HepG2 (cell line): Measurements from ENCODE around the gene NOL12. TPM values are rescaled to one million over a fixed set of nuclear protein-coding genes. Genes with fewer than 3 reads are reported as not detected.

Experiments used
- ATF2 ChIP-seq: sonication (generic); formaldehyde crosslinking; IDR thresholded peaks from 2 replicates; pipeline ENCODE4 v1.4.0; 2020; ENCODE audit warnings: missing genetic modification reagents
- CCDC6 ChIP-seq: sonication (generic); formaldehyde crosslinking; IDR thresholded peaks from 2 replicates; pipeline ENCODE4 v1.8.1; 2022; ENCODE audit warnings: mild to moderate bottlenecking, missing genetic modification reagents, moderate library complexity
- CEBPG ChIP-seq: IDR thresholded peaks from 2 replicates; pipeline ENCODE4 v1.6.1; 2016
- DZIP1 ChIP-seq: sonication (generic); formaldehyde crosslinking; IDR thresholded peaks from 2 replicates; pipeline ENCODE4 v1.5.0; 2020; ENCODE audit warnings: mild to moderate bottlenecking, missing genetic modification reagents
- FOXJ3 ChIP-seq: sonication (generic); formaldehyde crosslinking; IDR thresholded peaks from 2 replicates; pipeline ENCODE4 v1.4.0; 2020; ENCODE audit warnings: missing genetic modification reagents, mild to moderate bottlenecking, borderline replicate concordance
- GTF2F1 ChIP-seq: fragments of 150-350 bp; IDR thresholded peaks from 2 replicates; pipeline ENCODE4 v1.6.1; 2014; ENCODE audit warnings: low read length
- HOXA9 ChIP-seq: sonication (generic); formaldehyde crosslinking; IDR thresholded peaks from 2 replicates; pipeline ENCODE4 v1.8.1; 2022; ENCODE audit warnings: missing genetic modification reagents, mild to moderate bottlenecking, moderate library complexity, borderline replicate concordance
- KLF12 ChIP-seq: sonication (generic); formaldehyde crosslinking; IDR thresholded peaks from 2 replicates; pipeline ENCODE4 v1.4.0; 2020; ENCODE audit warnings: missing genetic modification reagents, borderline replicate concordance
- MED13 ChIP-seq: sonication (generic); formaldehyde crosslinking; IDR thresholded peaks from 2 replicates; pipeline ENCODE4 v1.5.0; 2020; ENCODE audit warnings: missing genetic modification reagents
- PHF8 ChIP-seq: sonication (generic); formaldehyde crosslinking; IDR thresholded peaks from 2 replicates; pipeline ENCODE4 v1.5.0; 2020; ENCODE audit warnings: missing genetic modification reagents
- RFXAP ChIP-seq: sonication (generic); formaldehyde crosslinking; IDR thresholded peaks from 2 replicates; pipeline ENCODE4 v1.4.0; 2020; ENCODE audit warnings: missing genetic modification reagents, borderline replicate concordance
- SALL1 ChIP-seq: sonication (generic); formaldehyde crosslinking; IDR thresholded peaks from 2 replicates; pipeline ENCODE4 v1.8.0; 2022; ENCODE audit warnings: mild to moderate bottlenecking, missing genetic modification reagents
- SP140L ChIP-seq: sonication (generic); formaldehyde crosslinking; IDR thresholded peaks from 2 replicates; pipeline ENCODE4 v1.4.0; 2020; ENCODE audit warnings: missing genetic modification reagents, borderline replicate concordance
- ZC3H4 ChIP-seq: sonication (generic); formaldehyde crosslinking; IDR thresholded peaks from 2 replicates; pipeline ENCODE4 v1.4.0; 2020; ENCODE audit warnings: missing genetic modification reagents, borderline replicate concordance
- ZMYM2 ChIP-seq: sonication (generic); formaldehyde crosslinking; IDR thresholded peaks from 2 replicates; pipeline ENCODE4 v1.8.0; 2022; ENCODE audit warnings: mild to moderate bottlenecking, missing genetic modification reagents
- ZNF280D ChIP-seq: sonication (generic); formaldehyde crosslinking; IDR thresholded peaks from 2 replicates; pipeline ENCODE4 v1.5.1; 2020; ENCODE audit warnings: mild to moderate bottlenecking, missing genetic modification reagents
- ZNF530 ChIP-seq: sonication (generic); formaldehyde crosslinking; IDR thresholded peaks from 2 replicates; pipeline ENCODE4 v1.5.0; 2020; ENCODE audit warnings: low read depth, mild to moderate bottlenecking, missing genetic modification reagents
- polyA plus RNA-seq, 8 experiments: library from polyadenylated mRNA; depleted of rRNA in 3 of 8; stranded (reverse) in 7 of 8; unstranded in 1 of 8; fragments of >200 nt; fragmentation: Illumina TruSeq in 4 of 8; extraction: Trizol in 4 of 8; gene quantifications; 2 replicates each; pipeline versions ENCODE4 v1.2.1 to v1.2.3, GENCODE V29; 2011 to 2016; ENCODE audit warnings: low read depth in 4 of 8, missing spikeins in 1 of 8, mixed read lengths in 1 of 8; ENCODE audit not compliant: insufficient read depth in 1 of 8
- total RNA-seq, 5 experiments: library from RNA; depleted of rRNA; stranded (reverse); fragments of >200 nt; fragmentation: Illumina TruSeq; extraction: Trizol; gene quantifications; 2 replicates each; pipeline ENCODE4 v1.2.3, GENCODE V29; 2016; ENCODE audit warnings: low read depth in 1 of 5
- TF ChIP-seq, protein P1 (sequence below): IDR thresholded peaks from 2 replicates; pipeline ENCODE4 v1.6.1; 2016; ENCODE audit warnings: missing compliant biosample characterization, missing genetic modification reagents, borderline replicate concordance
- TF ChIP-seq, protein P2 (sequence below): sonication (generic); formaldehyde crosslinking; IDR thresholded peaks from 2 replicates; pipeline ENCODE4 v1.8.1; 2023; ENCODE audit warnings: mild to moderate bottlenecking, moderate library complexity, missing genetic modification reagents

The NOL12 gene
- total and polyA plus RNA-seq, 2 of the 13 experiments (the other 11 are each of a cell fraction or from before 2014, with no cell fraction given) = 14.3 to 31.4 TPM

DNA sequence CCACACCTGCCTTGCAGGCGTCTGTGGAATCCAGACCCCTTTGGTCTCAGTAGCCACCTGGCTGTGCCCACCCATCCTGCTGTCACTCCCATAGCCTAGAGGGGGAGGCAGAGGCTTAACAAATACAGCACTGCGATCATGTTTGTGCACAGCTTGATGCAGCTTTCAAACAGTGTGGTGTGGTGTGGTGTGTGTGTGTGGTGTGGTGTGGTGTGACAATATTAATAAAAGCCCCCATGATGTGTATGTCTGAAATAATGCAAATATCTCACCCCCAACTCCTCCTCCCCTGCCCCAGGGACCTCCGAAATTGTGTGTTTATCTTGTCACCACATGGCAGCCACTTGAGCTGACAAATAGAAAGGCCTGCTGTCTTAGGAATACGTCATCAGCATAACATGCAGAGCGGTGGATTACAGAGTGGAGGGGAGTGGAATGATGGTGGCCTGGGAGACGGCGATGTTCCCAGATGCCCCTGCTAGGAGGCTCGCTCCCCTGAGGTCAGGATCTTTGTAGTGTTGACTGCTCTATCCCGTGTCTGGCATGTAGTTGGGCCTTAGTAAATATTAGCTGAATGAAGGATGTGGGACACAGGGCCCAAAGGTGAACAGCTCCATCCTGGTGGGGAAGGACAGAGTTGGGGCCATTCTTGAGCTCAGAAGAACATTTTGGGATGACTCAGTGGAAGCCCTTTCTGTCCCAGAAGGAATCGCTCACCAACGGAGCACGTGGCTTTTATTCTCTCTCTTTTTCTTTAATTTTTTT is 24.8 kb upstream of the NOL12 start (continued):
- TF ChIP-seq DZIP1 (no peak), SALL1 (peak; percentile 66), FOXJ3 (CRISPR knock-in tag) (0 out of 2 replicates have a peak, but pooled peaks have one; percentile 52), MED13 (no peak), SP140L (no peak), RFXAP (CRISPR knock-in tag) (no peak), ZNF280D (CRISPR knock-in tag) (no peak), CCDC6 (no peak), ZNF530 (CRISPR knock-in tag) (no peak), CEBPG (CRISPR knock-in tag) (no peak), ZMYM2 (CRISPR knock-in tag) (no peak), GTF2F1 (no peak), KLF12 (CRISPR knock-in tag) (0 out of 2 replicates have a peak, but pooled peaks have one; percentile 40), ZC3H4 (CRISPR knock-in tag) (no peak), PHF8 (CRISPR knock-in tag) (peak; percentile 24; the same call in 1 of the 2 replicates), ATF2 (peak; percentile 96), HOXA9 (CRISPR knock-in tag) (no peak)
- TF ChIP-seq, protein P1, sequence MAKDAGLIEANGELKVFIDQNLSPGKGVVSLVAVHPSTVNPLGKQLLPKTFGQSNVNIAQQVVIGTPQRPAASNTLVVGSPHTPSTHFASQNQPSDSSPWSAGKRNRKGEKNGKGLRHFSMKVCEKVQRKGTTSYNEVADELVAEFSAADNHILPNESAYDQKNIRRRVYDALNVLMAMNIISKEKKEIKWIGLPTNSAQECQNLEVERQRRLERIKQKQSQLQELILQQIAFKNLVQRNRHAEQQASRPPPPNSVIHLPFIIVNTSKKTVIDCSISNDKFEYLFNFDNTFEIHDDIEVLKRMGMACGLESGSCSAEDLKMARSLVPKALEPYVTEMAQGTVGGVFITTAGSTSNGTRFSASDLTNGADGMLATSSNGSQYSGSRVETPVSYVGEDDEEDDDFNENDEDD = no peak
- TF ChIP-seq, protein P2, sequence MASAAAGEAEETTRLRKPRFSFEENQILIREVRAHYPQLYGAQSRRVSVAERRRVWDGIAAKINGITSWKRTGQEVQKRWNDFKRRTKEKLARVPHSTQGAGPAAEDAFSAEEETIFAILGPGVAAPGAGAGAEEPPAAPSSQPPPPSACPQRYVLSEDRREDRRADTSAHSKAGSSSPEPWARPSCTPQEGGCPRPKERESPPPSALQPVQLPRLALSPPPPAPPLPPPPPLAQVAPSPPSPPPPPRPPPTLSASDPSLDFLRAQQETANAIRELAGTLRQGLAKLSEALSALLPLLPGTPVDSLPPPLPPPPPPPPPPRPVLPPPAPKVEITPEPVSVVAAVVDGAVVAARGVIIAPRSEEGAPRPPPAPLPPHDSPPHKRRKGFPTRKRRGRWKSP (CRISPR knock-in tag) = 0 out of 2 replicates have a peak, but pooled peaks have one; percentile 19
